ENCODE data around the gene RIC8A. TPM values are rescaled to one million over a fixed set of nuclear protein-coding genes. Genes with fewer than 3 reads are reported as not detected.
A peak's percentile ranks its signal among the peaks of the same experiment; 100 is the strongest.
"Not testable (repeated sequence)": the region's sequence is repeated elsewhere in the genome, so short reads cannot be mapped to it uniquely, and the experiment has no call there.

The RIC8A gene
- total RNA-seq, 1 experiment from 2014 or later, result 84.1 TPM

DNA sequence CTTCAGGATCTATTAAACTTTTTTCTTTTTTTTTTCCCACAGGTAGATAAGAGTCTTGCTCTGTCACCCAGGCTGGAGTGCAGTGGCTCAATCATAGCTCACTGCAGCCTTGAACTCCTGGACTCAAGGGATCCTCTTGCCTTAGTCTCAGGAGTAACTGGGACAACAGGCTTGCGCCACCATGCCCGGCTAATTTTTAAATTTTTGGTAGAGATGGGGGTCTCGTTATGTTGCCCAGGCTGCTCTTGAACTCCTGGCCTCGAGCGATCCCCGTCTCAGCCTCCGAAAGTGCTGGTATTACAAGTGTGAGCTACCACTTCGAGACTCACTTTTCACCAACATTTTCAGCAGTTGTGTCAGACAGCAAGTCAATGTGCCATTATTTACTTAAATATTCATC is 27.7 kb downstream of the RIC8A start:
- no peaks in the 10 kb centered on the region for H3K27me3 Mint-ChIP-seq (ENCODE audit: unreplicated experiment)
- H3K36me3 Mint-ChIP-seq (ENCODE audit: insufficient read depth, unreplicated experiment), result peaks cover 38% of the 10 kb centered on the region
- intact Hi-C loops (cut with micrococcal nuclease; ENCODE audit: unreplicated experiment), result no loop called here
- H3K9me3 Mint-ChIP-seq (ENCODE audit: low read depth, unreplicated experiment), result no peaks in the 10 kb centered on the region
- CTCF ChIA-PET, result interaction anchor here (1.5 kb wide), 1 partner anchor 8 kb away, joined by 4 read pairs; no protein-coding TSS in a partner anchor
- peak overlapping the region; percentile 44 for H3K27ac Mint-ChIP-seq (ENCODE audit: unreplicated experiment)
- peaks cover 10% of the 10 kb centered on the region for H3K4me1 Mint-ChIP-seq (ENCODE audit: low read depth, unreplicated experiment)
- TSS peak; percentile 50 for BruUV-seq (replicated peaks)
- H3K4me3 Mint-ChIP-seq (ENCODE audit: low read depth, unreplicated experiment), result peak overlapping the region; percentile 96
- TF ChIP-seq, protein P1, sequence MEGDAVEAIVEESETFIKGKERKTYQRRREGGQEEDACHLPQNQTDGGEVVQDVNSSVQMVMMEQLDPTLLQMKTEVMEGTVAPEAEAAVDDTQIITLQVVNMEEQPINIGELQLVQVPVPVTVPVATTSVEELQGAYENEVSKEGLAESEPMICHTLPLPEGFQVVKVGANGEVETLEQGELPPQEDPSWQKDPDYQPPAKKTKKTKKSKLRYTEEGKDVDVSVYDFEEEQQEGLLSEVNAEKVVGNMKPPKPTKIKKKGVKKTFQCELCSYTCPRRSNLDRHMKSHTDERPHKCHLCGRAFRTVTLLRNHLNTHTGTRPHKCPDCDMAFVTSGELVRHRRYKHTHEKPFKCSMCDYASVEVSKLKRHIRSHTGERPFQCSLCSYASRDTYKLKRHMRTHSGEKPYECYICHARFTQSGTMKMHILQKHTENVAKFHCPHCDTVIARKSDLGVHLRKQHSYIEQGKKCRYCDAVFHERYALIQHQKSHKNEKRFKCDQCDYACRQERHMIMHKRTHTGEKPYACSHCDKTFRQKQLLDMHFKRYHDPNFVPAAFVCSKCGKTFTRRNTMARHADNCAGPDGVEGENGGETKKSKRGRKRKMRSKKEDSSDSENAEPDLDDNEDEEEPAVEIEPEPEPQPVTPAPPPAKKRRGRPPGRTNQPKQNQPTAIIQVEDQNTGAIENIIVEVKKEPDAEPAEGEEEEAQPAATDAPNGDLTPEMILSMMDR (IDR thresholded peaks at IDR 0.05; ENCODE audit: unreplicated experiment), result no peak
- DNase-seq, result no peak

DNA sequence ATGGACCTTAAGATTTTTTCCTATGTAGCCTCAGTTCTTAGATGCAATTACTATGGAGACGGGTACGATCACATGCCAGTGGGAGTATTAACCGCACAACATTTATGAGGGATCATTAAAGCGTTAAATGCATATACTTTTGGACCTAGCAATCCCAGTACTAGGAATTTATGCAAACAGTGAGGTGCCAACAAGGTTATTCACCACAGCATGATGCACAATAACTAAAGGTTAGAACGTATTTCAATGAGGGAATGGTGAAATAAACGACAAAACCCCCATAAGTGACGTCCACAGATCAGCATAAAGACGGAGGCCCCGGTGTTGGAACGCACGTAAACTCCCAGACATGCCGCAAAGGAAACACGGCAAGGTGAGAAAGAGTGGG is 28.1 kb downstream of the RIC8A start:
- H3K27ac Mint-ChIP-seq (ENCODE audit: unreplicated experiment), result peak overlapping the region; percentile 44
- H3K27me3 Mint-ChIP-seq (ENCODE audit: unreplicated experiment), result no peaks in the 10 kb centered on the region
- TF ChIP-seq, protein P1 (IDR thresholded peaks at IDR 0.05; ENCODE audit: unreplicated experiment), result no peak
- CTCF ChIA-PET, result no interaction called here
- H3K9me3 Mint-ChIP-seq (ENCODE audit: low read depth, unreplicated experiment), result no peaks in the 10 kb centered on the region
- H3K36me3 Mint-ChIP-seq (ENCODE audit: insufficient read depth, unreplicated experiment), result peaks cover 42% of the 10 kb centered on the region
- DNase-seq, result no peak
- intact Hi-C loops (cut with micrococcal nuclease; ENCODE audit: unreplicated experiment), result no loop called here
- H3K4me1 Mint-ChIP-seq (ENCODE audit: low read depth, unreplicated experiment), result peaks cover 10% of the 10 kb centered on the region
- BruUV-seq (replicated peaks), result no TSS peak
- H3K4me3 Mint-ChIP-seq (ENCODE audit: low read depth, unreplicated experiment), result peak overlapping the region; percentile 96

DNA sequence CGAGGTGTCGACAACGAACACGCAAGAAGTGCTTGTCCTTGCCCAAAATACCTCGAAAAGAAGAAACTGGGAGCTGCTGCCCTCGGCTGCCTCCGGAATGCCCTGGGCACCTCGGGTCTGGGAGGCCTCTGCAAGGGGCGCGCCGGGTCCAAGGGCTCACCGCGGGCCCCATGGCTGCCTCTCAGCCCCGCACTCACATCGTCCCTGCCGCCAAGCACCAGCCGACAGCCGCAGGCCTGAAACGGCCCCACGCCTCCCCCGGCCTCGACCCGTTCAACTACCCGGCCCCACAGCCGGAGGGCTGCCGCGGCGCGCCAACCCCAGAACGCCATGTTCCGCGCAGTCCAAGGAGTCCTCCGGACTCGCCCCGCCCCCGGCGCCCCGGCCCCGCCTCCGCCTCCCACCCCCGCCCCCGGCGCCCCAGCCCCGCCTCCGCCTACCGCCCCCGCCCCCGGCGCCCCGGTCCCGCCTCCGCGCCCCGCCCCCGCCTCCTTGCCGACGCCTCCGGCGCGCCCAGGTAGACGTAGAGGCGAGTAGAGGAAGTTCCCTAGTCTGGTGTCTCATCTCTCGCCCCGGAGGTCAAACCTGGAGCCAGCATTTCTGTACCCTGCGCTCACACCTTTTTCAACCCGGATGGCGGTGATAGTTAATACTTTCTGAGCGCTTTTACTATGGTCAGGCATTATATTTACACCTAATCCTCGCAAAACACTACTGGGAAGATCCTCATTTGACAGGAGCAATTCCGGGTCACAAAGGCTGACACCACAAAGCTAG is 28.7 kb downstream of the RIC8A start, which contains the start of gene SIRT3:
TSS of gene SIRT3 (minus strand) at position 346 of the 777 bp plus-strand sequence. CDS start at position 332, 14 bp downstream.
- CTCF ChIA-PET, result no interaction called here
- Mint-ChIP-seq H3K36me3 (ENCODE audit: insufficient read depth, unreplicated experiment) (peaks cover 47% of the 10 kb centered on the region), H3K4me3 (ENCODE audit: low read depth, unreplicated experiment) (peak within 1 kb of the TSS; percentile 96), H3K27me3 (ENCODE audit: unreplicated experiment) (no peaks in the 10 kb centered on the region), H3K27ac (ENCODE audit: unreplicated experiment) (peak within 1 kb of the TSS; percentile 70), H3K4me1 (ENCODE audit: low read depth, unreplicated experiment) (peaks cover 10% of the 10 kb centered on the region), H3K9me3 (ENCODE audit: low read depth, unreplicated experiment) (no peaks in the 10 kb centered on the region)
- TF ChIP-seq, protein P1 (IDR thresholded peaks at IDR 0.05; ENCODE audit: unreplicated experiment), result no peak
- intact Hi-C loops (cut with micrococcal nuclease; ENCODE audit: unreplicated experiment), result no loop called here
- BruUV-seq (replicated peaks), result no TSS peak
- DNase-seq, result peak; percentile 87

DNA sequence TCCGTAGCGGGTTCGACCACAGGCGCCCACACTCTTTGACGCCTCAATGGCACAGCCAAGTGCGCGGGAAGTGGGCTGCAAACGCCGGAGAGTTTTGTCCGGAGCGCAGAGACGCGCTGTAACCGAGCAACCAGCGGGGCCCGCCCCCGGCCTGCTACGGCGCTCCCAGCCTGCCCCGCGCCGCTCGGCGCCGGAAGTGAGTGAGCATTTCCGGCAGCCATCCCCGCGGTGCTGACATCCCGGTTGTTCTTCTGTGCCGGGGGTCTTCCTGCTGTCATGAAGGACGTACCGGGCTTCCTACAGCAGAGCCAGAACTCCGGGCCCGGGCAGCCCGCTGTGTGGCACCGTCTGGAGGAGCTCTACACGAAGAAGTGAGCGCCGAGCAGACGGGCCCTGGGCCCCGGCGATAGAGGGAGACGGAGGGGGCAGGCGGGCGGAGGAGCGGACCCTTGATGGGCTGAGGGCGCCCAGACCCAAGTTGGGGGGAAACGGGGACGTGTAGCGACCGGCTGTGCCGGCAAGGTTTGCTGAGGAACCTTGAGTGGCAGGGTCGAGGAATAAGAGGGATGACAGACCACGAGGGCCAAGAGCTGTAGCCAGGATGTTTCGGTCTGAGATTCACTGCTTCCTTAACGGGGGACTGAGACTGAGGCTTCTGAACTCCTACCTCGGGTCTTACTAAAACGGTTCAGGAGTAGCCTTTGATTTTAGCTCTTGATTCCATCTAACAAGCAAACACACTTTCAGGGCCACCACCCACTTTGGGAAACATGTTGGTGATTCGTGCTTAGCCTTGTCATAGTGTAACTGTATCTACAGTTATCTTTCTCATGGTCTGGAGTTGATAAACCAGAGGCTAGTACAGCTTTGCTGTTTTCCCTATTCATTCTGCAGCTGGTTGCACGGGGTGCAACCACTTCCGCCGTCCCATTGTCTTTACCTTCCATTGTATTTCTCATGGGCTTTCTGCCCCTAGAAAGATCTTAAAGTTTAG is 29.6 kb downstream of the RIC8A start, which contains the start of gene PSMD13:
TSS of gene PSMD13 (plus strand) at position 203 of the 994 bp plus-strand sequence. CDS start at position 277, 74 bp downstream.
- BruUV-seq (replicated peaks), result TSS peak; percentile 40
- no peaks in the 10 kb centered on the region for H3K27me3 Mint-ChIP-seq (ENCODE audit: unreplicated experiment)
- peak; percentile 89 for DNase-seq
- H3K36me3 Mint-ChIP-seq (ENCODE audit: insufficient read depth, unreplicated experiment), result peaks cover 56% of the 10 kb centered on the region
- TF ChIP-seq, protein P1 (IDR thresholded peaks at IDR 0.05; ENCODE audit: unreplicated experiment), result no peak
- peaks cover 19% of the 10 kb centered on the region for H3K4me1 Mint-ChIP-seq (ENCODE audit: low read depth, unreplicated experiment)
- H3K9me3 Mint-ChIP-seq (ENCODE audit: low read depth, unreplicated experiment), result no peaks in the 10 kb centered on the region
- intact Hi-C loops (cut with micrococcal nuclease; ENCODE audit: unreplicated experiment), result no loop called here
- peak within 1 kb of the TSS; percentile 96 for H3K4me3 Mint-ChIP-seq (ENCODE audit: low read depth, unreplicated experiment)
- CTCF ChIA-PET, result interaction anchor here (0.6 to 1.1 kb wide), 3 partner anchors 14 to 30 kb away, joined by 3 to 7 read pairs (median 5); partner anchors contain the start of genes BET1L and RIC8A
- peak within 1 kb of the TSS; percentile 70 for H3K27ac Mint-ChIP-seq (ENCODE audit: unreplicated experiment)

DNA sequence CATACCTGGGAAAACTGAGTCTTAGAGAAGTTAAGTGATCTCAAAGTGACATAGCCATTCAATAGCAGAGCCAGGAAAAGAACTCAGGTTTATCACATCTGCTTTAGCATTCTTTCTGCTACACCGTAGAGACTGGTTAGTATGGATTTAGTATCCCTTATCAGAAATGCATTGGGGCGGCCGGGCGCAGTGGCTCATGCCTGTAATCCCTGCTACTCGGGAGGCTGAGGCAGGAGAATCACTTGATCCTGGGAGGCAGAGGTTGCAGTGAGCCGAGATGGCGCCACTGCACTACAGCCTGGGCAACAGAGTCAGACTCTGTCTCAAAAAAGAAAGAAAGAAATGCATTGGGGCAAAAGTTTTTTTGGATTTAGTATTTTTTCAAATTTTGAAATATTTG is 30.8 kb downstream of the RIC8A start:
- CTCF ChIA-PET, result interaction anchor here (1.1 kb wide), 1 partner anchor 31 kb away, joined by 3 read pairs; the partner anchor contains the start of genes BET1L and RIC8A
- DNase-seq; H3K27me3 Mint-ChIP-seq (ENCODE audit: unreplicated experiment); H3K9me3 Mint-ChIP-seq (ENCODE audit: low read depth, unreplicated experiment); intact Hi-C loops (cut with micrococcal nuclease; ENCODE audit: unreplicated experiment); BruUV-seq (replicated peaks): not testable (repeated sequence)
- Mint-ChIP-seq H3K4me1 (ENCODE audit: low read depth, unreplicated experiment) (peaks cover 26% of the 10 kb centered on the region), H3K4me3 (ENCODE audit: low read depth, unreplicated experiment) (peak overlapping the region; percentile 96), H3K36me3 (ENCODE audit: insufficient read depth, unreplicated experiment) (peaks cover 61% of the 10 kb centered on the region), H3K27ac (ENCODE audit: unreplicated experiment) (peak overlapping the region; percentile 21)

Measured in Calu3 (cell line).